CD4-positive, alpha-beta T cell treated with Interferon alpha-2 for 1 hour (primary cell): ENCODE measurements around the gene SNPH.
"Not testable (repeated sequence)": the region's sequence is repeated elsewhere in the genome, so short reads cannot be mapped to it uniquely, and the experiment has no call there.

ENCODE experiments used
- DNase-seq, 2 donors: peaks; one replicate each; pipeline ENCODE4 v3.0.0-alpha.2; 2020 to 2022

The SNPH gene

GRCh38 chr20:1343446-1344124 is 77.5 kb downstream of the SNPH start:
- not testable (repeated sequence) for DNase-seq

- DNase-seq = no peak
Measured at GRCh38 chr20:1345030-1345755, 79.1 kb downstream of the SNPH start.

- DNase-seq = no peak
Measured at GRCh38 chr20:1345756-1346093, 79.6 kb downstream of the SNPH start.

DNA sequence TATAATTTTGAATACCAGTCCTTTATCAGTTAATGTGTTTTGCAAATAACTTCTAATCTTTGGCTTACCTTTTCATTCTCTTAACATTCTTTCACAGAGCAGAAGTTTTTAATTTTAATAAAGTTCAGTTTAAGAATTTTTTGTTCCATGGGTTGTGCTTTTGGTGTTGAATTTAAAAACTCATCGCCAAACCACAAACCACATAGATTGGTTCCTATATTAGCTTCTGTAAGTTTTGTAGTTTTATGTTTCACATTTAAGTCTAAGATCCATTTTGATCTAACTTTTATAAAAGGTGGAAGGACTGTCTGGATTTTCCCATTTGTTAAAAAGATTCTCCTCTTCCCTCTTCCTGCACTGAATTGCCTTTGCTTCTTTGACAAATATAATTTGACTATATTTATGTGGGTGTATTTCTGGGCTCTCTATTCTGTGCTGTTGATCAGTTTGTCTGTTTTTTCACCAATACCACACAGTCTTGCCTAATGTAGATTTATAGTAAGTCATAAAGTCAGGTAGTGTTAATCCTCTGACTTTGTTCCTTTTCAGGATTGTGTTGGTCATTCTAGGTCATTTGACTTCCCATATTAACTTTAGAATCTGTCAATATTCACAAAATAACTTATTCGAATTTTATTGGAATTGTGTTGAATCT is 80.3 kb downstream of the SNPH start:
- DNase-seq = no peak

DNA sequence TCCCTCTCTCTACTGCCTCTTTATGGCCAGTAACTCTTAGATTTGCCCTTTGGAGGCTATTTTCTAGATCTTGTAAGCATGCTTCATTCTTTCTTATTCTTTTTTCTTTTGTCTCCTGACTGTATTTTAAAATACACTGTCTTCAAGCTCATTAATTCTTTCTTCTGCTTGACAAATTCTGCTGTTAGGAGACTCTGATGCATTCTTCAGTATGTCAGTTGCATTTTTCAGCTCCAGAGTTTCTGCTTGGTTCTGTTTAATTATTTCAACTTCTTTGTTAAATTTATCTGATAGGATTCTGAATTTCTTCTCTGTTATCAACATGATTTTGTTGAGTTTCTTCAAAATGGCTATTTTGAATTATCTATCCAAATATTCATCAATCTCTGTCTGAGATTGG is 87.9 kb downstream of the SNPH start:
- no peak for DNase-seq

- no peak for DNase-seq
Measured at GRCh38 chr20:1357921-1358671, 92.0 kb downstream of the SNPH start.
